WI38 (cell line): Measurements from ENCODE around the gene GRM2.

ENCODE experiments used
- H3K4me3 ChIP-seq: 2 replicates; pipeline ENCODE4 v1.5.1; 2011; ENCODE audit warnings: low read depth, mild to moderate bottlenecking, control low read depth, low read length
- CTCF ChIP-seq: IDR thresholded peaks from 2 replicates; pipeline ENCODE4 v1.5.1; 2012; ENCODE audit warnings: low read depth, mild to moderate bottlenecking, control low read depth, low read length

GRM2 gene

GRCh38 chr3:51698209-51698608, 8.7 kb upstream of the GRM2 start:
- no peak overlapping the region for H3K4me3 ChIP-seq
- TF ChIP-seq CTCF: no peak

- no peak overlapping the region for H3K4me3 ChIP-seq
- no peak for TF ChIP-seq CTCF
Measured at GRCh38 chr3:51700403-51700802, 6.5 kb upstream of the GRM2 start.

GRCh38 chr3:51702156-51702555, 4.7 kb upstream of the GRM2 start:
- no peak overlapping the region for H3K4me3 ChIP-seq
- TF ChIP-seq CTCF: no peak

- TF ChIP-seq CTCF: no peak
Measured at GRCh38 chr3:51703068-51703760, 3.7 kb upstream of the GRM2 start.

GRCh38 chr3:51703761-51704510, 2.9 kb upstream of the GRM2 start:
- no peak for TF ChIP-seq CTCF
- H3K4me3 ChIP-seq: no peak overlapping the region

More at GRCh38 chr3:51703068-51703760, 3.7 kb upstream of the GRM2 start:
- no peak overlapping the region for H3K4me3 ChIP-seq

- H3K4me3 ChIP-seq: no peak overlapping the region
- TF ChIP-seq CTCF: no peak
Measured at GRCh38 chr3:51704511-51704950, 2.3 kb upstream of the GRM2 start.
